ENCODE measurements around the gene CRHR1.

Gene CRHR1

GRCh38 chr17:45846646-45847045 is 62.5 kb downstream of the CRHR1 start:
- DNase-seq (ENCODE audit: extremely low read depth, low read depth), result no peak
- TF ChIP-seq CTCF (IDR thresholded peaks at IDR 0.05; ENCODE audit: low read depth, low read length), result no peak

GRCh38 chr17:45847101-45847500 is 63.0 kb downstream of the CRHR1 start:
- no peak for TF ChIP-seq CTCF (IDR thresholded peaks at IDR 0.05; ENCODE audit: low read depth, low read length)
- no peak for DNase-seq (ENCODE audit: extremely low read depth, low read depth)

- DNase-seq (ENCODE audit: extremely low read depth, low read depth), result no peak
- no peak for TF ChIP-seq CTCF (IDR thresholded peaks at IDR 0.05; ENCODE audit: low read depth, low read length)
Measured at GRCh38 chr17:45847747-45848146, 63.6 kb downstream of the CRHR1 start.

GRCh38 chr17:45848405-45848804 is 64.3 kb downstream of the CRHR1 start:
- TF ChIP-seq CTCF (IDR thresholded peaks at IDR 0.05; ENCODE audit: low read depth, low read length), result no peak
- DNase-seq (ENCODE audit: extremely low read depth, low read depth), result no peak

GRCh38 chr17:45848868-45849535 is 64.9 kb downstream of the CRHR1 start:
- TF ChIP-seq CTCF (IDR thresholded peaks at IDR 0.05; ENCODE audit: low read depth, low read length), result no peak
- no peak for DNase-seq (ENCODE audit: extremely low read depth, low read depth)

GRCh38 chr17:45849536-45849990 is 65.4 kb downstream of the CRHR1 start:
- DNase-seq (ENCODE audit: extremely low read depth, low read depth), result no peak
- no peak for TF ChIP-seq CTCF (IDR thresholded peaks at IDR 0.05; ENCODE audit: low read depth, low read length)

- TF ChIP-seq CTCF (IDR thresholded peaks at IDR 0.05; ENCODE audit: low read depth, low read length), result no peak
- no peak for DNase-seq (ENCODE audit: extremely low read depth, low read depth)
Measured at GRCh38 chr17:45850011-45850410, 65.9 kb downstream of the CRHR1 start.
